Muscle of leg (tissue), 11 donors: ENCODE measurements around the gene MYO7B. TPM values are rescaled to one million over a fixed set of nuclear protein-coding genes. Genes with fewer than 3 reads are reported as not detected.

ENCODE experiments used
- DNase-seq: peaks from one replicate; pipeline ENCODE4 v3.0.0; 2013
- H3K27ac ChIP-seq: one replicate; pipeline ENCODE4 v1.5.1; 2013; ENCODE audit warnings: mild to moderate bottlenecking, low read length, control low read depth
- H3K27me3 ChIP-seq: one replicate; pipeline ENCODE4 v1.6.1; 2013; ENCODE audit warnings: low read length; ENCODE audit not compliant: control insufficient read depth, insufficient read depth
- H3K36me3 ChIP-seq: one replicate; pipeline ENCODE4 v1.6.1; 2013; ENCODE audit warnings: low read length; ENCODE audit not compliant: control insufficient read depth, insufficient read depth
- H3K4me1 ChIP-seq: one replicate; pipeline ENCODE4 v1.6.1; 2013; ENCODE audit warnings: low read length; ENCODE audit not compliant: control insufficient read depth, insufficient read depth
- H3K4me3 ChIP-seq: one replicate; pipeline ENCODE4 v1.5.1; 2013; ENCODE audit warnings: low read length, control low read depth
- H3K9me3 ChIP-seq: replicated peaks from 2 replicates; pipeline ENCODE4 v1.6.1; 2013; ENCODE audit warnings: low read depth, low read length; ENCODE audit not compliant: control insufficient read depth
- WGBS: methylation state at CpG from one replicate; pipeline ENCODE4 v1.1.5; 2013; ENCODE audit warnings: missing lambda C conversion rate; ENCODE audit not compliant: insufficient coverage; 5-methylcytosine and 5-hydroxymethylcytosine counted together
- polyA plus RNA-seq, 8 donors: library from polyadenylated mRNA; unstranded; fragments of 120-200 nt; gene quantifications; one replicate each; pipeline versions ENCODE4 v1.2.1 to v1.2.3, GENCODE V29; 2013; ENCODE audit warnings: inconsistent platforms in 1 of 8, low replicate concordance in 1 of 8; ENCODE audit not compliant: insufficient read length in 8 of 8, insufficient read depth in 1 of 8
- total RNA-seq: library from RNA; stranded (reverse); fragments of 120-200 nt; gene quantifications from one replicate; pipeline ENCODE4 v1.2.4, GENCODE V29; 2013

MYO7B gene
- total and polyA plus RNA-seq, 9 donors: 0.31 to 15.1 (median 0.76) TPM

GRCh38 chr2:127630864-127631540, 95.5 kb downstream of the MYO7B start:
- Histone ChIP-seq H3K9me3 (no peaks in the 10 kb centered on the region), H3K4me1 (peaks cover 34% of the 10 kb centered on the region), H3K27ac (no peak overlapping the region), H3K36me3 (no peaks in the 10 kb centered on the region), H3K4me3 (no peak overlapping the region), H3K27me3 (peaks cover 7% of the 10 kb centered on the region)
- WGBS: 89% methylated on average over 22 of the region's 25 CpGs
- no peak for DNase-seq

DNA sequence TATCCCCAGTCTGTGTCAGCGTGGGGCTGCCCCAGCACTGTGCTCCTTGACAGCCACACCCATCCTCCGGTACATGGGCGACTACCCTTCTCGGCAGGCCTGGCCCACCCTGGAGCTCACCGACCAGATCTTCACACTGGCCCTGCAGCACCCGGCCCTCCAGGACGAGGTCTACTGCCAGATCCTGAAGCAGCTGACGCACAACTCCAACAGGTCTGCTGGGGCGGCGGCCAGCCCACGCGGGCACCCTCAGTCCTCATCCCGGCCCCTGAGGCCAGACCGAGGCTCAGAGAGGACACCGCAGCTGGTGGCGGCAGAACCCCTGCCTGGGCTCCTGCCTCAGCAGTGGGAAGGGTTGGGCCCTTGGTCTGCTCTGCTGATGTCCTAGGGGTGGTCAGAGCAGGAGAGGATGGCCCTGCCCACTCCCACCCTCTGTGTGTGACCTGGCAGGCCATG, 96.1 kb downstream of the MYO7B start:
- Histone ChIP-seq H3K36me3 (no peaks in the 10 kb centered on the region), H3K4me3 (no peak overlapping the region), H3K4me1 (peaks cover 37% of the 10 kb centered on the region), H3K27me3 (peaks cover 5% of the 10 kb centered on the region), H3K9me3 (no peaks in the 10 kb centered on the region), H3K27ac (no peak overlapping the region)
- no peak for DNase-seq
- 85% methylated on average over 15 of the region's 16 CpGs for WGBS

DNA sequence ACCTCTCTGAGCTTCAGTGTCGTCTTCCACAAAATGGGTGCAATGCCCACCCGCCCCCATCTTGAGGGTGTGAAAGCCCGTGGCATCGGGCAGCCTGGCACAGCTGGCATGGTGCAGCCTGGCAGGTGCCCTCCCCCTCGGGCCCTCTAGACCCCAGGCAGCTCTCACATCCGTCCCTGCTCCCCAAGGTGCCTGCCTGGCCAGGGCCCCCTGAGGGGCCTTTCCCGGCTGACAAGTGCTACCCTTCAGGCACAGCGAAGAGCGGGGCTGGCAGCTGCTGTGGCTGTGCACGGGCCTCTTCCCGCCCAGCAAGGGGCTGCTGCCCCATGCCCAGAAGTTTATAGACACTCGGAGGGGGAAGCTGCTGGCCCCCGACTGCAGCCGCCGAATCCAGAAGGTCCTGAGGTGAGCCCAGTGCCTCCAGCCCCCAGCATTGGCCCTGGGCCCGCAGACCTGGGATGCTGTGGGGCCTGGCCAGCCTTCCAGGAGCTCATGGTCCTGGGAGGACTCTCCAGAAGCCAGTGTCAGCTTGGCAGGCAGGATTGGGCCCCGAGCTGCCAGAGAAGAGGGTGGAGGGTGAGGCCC, 96.6 kb downstream of the MYO7B start:
- 77% methylated on average over 16 of the region's 17 CpGs for WGBS
- Histone ChIP-seq H3K9me3 (no peaks in the 10 kb centered on the region), H3K4me3 (no peak overlapping the region), H3K4me1 (peaks cover 42% of the 10 kb centered on the region), H3K27ac (no peak overlapping the region), H3K27me3 (peaks cover 5% of the 10 kb centered on the region), H3K36me3 (no peaks in the 10 kb centered on the region)
- no peak for DNase-seq

- peaks cover 49% of the 10 kb centered on the region for H3K4me1 ChIP-seq
- no peak overlapping the region for H3K4me3 ChIP-seq
- H3K27ac ChIP-seq: no peak overlapping the region
- H3K27me3 ChIP-seq: peaks cover 2% of the 10 kb centered on the region
- H3K9me3 ChIP-seq: no peaks in the 10 kb centered on the region
- no peak for DNase-seq
- 87% methylated on average over 12 of the region's 25 CpGs for WGBS
- no peaks in the 10 kb centered on the region for H3K36me3 ChIP-seq
Measured at GRCh38 chr2:127632592-127633489, 97.4 kb downstream of the MYO7B start.

- Histone ChIP-seq H3K9me3 (no peaks in the 10 kb centered on the region), H3K27me3 (peaks cover 2% of the 10 kb centered on the region), H3K4me1 (peaks cover 57% of the 10 kb centered on the region), H3K27ac (no peak overlapping the region), H3K4me3 (no peak overlapping the region), H3K36me3 (peaks cover 3% of the 10 kb centered on the region)
- WGBS: 75% methylated on average over 9 of the region's 9 CpGs
- no peak for DNase-seq
Measured at GRCh38 chr2:127633556-127634065, 98.1 kb downstream of the MYO7B start.

DNA sequence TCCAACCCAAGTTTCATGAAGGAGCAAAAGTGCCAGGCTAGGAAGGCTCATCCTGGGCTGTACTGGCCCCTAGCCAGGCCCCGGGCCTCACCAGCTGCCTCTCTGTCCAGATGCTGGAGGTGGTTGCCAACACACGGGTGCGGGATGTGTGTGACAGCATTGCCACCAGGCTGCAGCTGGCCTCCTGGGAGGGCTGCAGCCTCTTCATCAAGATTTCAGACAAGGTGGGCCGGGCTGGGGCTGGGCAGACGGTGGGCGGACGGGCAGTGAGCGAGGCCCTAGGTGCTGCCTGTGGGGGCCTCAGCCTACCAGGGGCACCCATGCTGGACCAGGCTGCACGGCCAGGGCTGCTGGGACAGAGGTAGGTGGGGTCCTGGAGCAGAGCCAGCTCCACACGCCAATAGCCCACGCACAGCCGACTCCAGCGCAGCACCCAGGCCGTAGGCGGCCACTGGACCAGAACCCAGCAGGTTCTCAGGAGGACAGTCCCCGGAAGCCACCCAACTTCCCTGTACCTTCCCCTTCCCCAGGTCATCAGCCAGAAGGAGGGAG, 98.7 kb downstream of the MYO7B start:
- WGBS: 69% methylated on average over 10 of the region's 16 CpGs
- DNase-seq: peak; percentile 65
- H3K4me1 ChIP-seq: peaks cover 57% of the 10 kb centered on the region
- no peak overlapping the region for H3K27ac ChIP-seq
- peaks cover 5% of the 10 kb centered on the region for H3K36me3 ChIP-seq
- H3K27me3 ChIP-seq: peaks cover 2% of the 10 kb centered on the region
- H3K4me3 ChIP-seq: no peak overlapping the region
- H3K9me3 ChIP-seq: no peaks in the 10 kb centered on the region

GRCh38 chr2:127634626-127635379, 99.3 kb downstream of the MYO7B start:
- 85% methylated on average over 13 of the region's 17 CpGs for WGBS
- no peak overlapping the region for H3K4me3 ChIP-seq
- no peak overlapping the region for H3K27ac ChIP-seq
- no peaks in the 10 kb centered on the region for H3K9me3 ChIP-seq
- peaks cover 5% of the 10 kb centered on the region for H3K36me3 ChIP-seq
- H3K4me1 ChIP-seq: peaks cover 57% of the 10 kb centered on the region
- DNase-seq: no peak
- H3K27me3 ChIP-seq: peaks cover 2% of the 10 kb centered on the region

DNA sequence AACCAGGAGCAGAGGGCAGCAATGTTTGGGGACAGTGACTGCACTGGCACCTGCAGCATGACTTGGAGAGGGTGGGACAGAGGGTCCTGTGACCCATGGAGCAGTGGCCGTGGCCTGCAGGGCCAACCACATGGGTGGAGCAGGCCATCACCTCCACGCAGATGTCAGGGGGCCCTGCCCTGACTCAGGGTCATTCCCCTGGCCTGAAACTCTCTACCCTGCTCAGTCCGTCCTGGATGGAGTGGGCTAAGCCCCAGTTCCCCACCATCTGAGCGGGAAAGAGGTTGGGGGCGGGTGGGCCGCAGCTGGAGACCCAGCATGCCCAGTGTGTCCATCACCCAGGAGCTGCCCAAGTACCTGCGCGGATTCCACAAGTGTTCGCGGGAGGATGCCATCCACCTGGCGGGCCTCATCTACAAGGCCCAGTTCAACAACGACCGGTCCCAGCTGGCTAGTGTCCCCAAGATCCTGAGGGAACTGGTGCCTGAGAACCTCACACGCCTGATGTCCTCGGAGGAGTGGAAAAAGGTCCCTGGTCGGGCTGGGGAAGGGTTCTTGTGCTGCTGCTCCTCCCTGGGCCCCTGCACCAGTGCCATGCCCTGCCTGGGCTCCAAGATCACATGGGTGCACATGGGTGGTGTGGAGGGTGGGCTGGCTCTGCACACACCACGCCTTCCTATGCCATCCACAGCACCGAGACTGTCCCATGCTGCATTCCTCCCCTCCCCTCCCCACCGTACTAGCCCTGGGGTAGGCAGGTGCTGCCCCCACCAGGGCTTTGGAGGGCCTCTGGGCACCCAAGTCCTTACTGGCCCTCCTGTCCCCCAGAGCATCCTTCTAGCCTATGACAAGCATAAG, 100.1 kb downstream of the MYO7B start:
- no peak overlapping the region for H3K27ac ChIP-seq
- H3K4me1 ChIP-seq: peaks cover 65% of the 10 kb centered on the region
- peaks cover 2% of the 10 kb centered on the region for H3K27me3 ChIP-seq
- H3K4me3 ChIP-seq: no peak overlapping the region
- WGBS: 92% methylated on average over 11 of the region's 19 CpGs
- no peaks in the 10 kb centered on the region for H3K9me3 ChIP-seq
- DNase-seq: no peak
- H3K36me3 ChIP-seq: peaks cover 5% of the 10 kb centered on the region
